WTC11 (cell line): ENCODE measurements around the gene CXCL8. TPM values are rescaled to one million over a fixed set of nuclear protein-coding genes. Genes with fewer than 3 reads are reported as not detected.

ENCODE experiments used
- ATAC-seq: fragments of 200-7000 bp; cut with Tn5 transposase; 2 replicates; pipeline ENCODE4 v1.10.0; 2021; ENCODE audit warnings: mild to moderate bottlenecking, moderate library complexity
- CTCF ChIA-PET: fragments of 300-600 bp; sonication (Branson Sonifier 250); formaldehyde crosslinking; loops from one replicate; lab custom pipeline; 2021; ENCODE audit warnings: antibody characterized with exemption; lab: Charles Lee
- POLR2A ChIA-PET: fragments of 350-600 bp; sonication (Branson Sonifier 250); formaldehyde crosslinking; loops from one replicate; lab custom pipeline; 2021; ENCODE audit warnings: antibody characterized with exemption; lab: Charles Lee
- DNase-seq: peaks from one replicate; pipeline ENCODE4 v3.0.0; 2021; ENCODE audit warnings: low spot score
- H3K27ac Mint-ChIP-seq: 2 replicates; pipeline ENCODE4 v1.8.0; 2021; ENCODE audit warnings: mixed read lengths
- H3K27me3 Mint-ChIP-seq: 2 replicates; pipeline ENCODE4 v1.8.0; 2021; ENCODE audit warnings: low read depth, mild to moderate bottlenecking, moderate library complexity, mixed read lengths
- H3K36me3 Mint-ChIP-seq: 2 replicates; pipeline ENCODE4 v1.8.0; 2021; ENCODE audit warnings: mixed read lengths
- H3K4me1 Mint-ChIP-seq: 2 replicates; pipeline ENCODE4 v1.8.0; 2022; ENCODE audit warnings: mixed read lengths
- H3K4me3 Mint-ChIP-seq: 2 replicates; pipeline ENCODE4 v1.8.0; 2021; ENCODE audit warnings: mild to moderate bottlenecking, moderate library complexity, mixed read lengths
- H3K9me3 Mint-ChIP-seq: 2 replicates; pipeline ENCODE4 v1.8.0; 2021; ENCODE audit warnings: mixed read lengths
- ATF1 ChIP-seq: sonication (generic); formaldehyde crosslinking; IDR thresholded peaks from 2 replicates; pipeline ENCODE4 v1.8.1; 2023; ENCODE audit warnings: mild to moderate bottlenecking, moderate library complexity, missing genetic modification reagents
- CBFB ChIP-seq: sonication (generic); formaldehyde crosslinking; IDR thresholded peaks from 2 replicates; pipeline ENCODE4 v1.8.1; 2022; ENCODE audit warnings: mild to moderate bottlenecking, low read depth, missing genetic modification reagents
- GABPB1 ChIP-seq: sonication (generic); formaldehyde crosslinking; IDR thresholded peaks from 2 replicates; pipeline ENCODE4 v1.8.1; 2023; ENCODE audit warnings: mild to moderate bottlenecking, missing genetic modification reagents
- GTF2I ChIP-seq: fragments of 250-450 bp; sonication (Bioruptor Pico); conservative IDR thresholded peaks from 2 replicates; pipeline ENCODE4 v1.4.0; 2021; ENCODE audit warnings: mild to moderate bottlenecking
- JUN ChIP-seq: sonication (generic); formaldehyde crosslinking; IDR thresholded peaks from 2 replicates; pipeline ENCODE4 v1.8.0; 2023; ENCODE audit warnings: mild to moderate bottlenecking, missing genetic modification reagents
- NFYB ChIP-seq: sonication (generic); formaldehyde crosslinking; conservative IDR thresholded peaks from 2 replicates; pipeline ENCODE4 v1.8.0; 2022; ENCODE audit warnings: low read depth, missing genetic modification reagents
- NR3C1 ChIP-seq: sonication (generic); formaldehyde crosslinking; conservative IDR thresholded peaks from 2 replicates; pipeline ENCODE4 v1.8.1; 2023; ENCODE audit warnings: low read depth, mild to moderate bottlenecking, missing genetic modification reagents
- PRRX2 ChIP-seq: fragments of 250-450 bp; sonication (Bioruptor Pico); IDR thresholded peaks from 2 replicates; pipeline ENCODE4 v1.8.0; 2021; ENCODE audit warnings: mild to moderate bottlenecking
- SMAD3 ChIP-seq: sonication (generic); formaldehyde crosslinking; IDR thresholded peaks from 2 replicates; pipeline ENCODE4 v1.8.0; 2022; ENCODE audit warnings: missing genetic modification reagents, mild to moderate bottlenecking, borderline replicate concordance
- TCF7 ChIP-seq: sonication (generic); formaldehyde crosslinking; IDR thresholded peaks from 2 replicates; pipeline ENCODE4 v1.8.0; 2022; ENCODE audit warnings: mild to moderate bottlenecking, low read depth, missing genetic modification reagents, moderate library complexity
- TP53 ChIP-seq: sonication (generic); formaldehyde crosslinking; IDR thresholded peaks from 2 replicates; pipeline ENCODE4 v1.8.1; 2023; ENCODE audit warnings: mild to moderate bottlenecking, missing genetic modification reagents
- total RNA-seq: library from RNA; stranded (reverse); gene quantifications from 3 replicates; pipeline ENCODE4 v1.2.3, GENCODE V29; 2021
- TF ChIP-seq, protein P1 (sequence below): sonication (generic); formaldehyde crosslinking; IDR thresholded peaks from 2 replicates; pipeline ENCODE4 v1.8.1; 2022; ENCODE audit warnings: low read depth, missing genetic modification reagents, borderline replicate concordance
- TF ChIP-seq, protein P2 (sequence below): sonication (generic); formaldehyde crosslinking; IDR thresholded peaks from 2 replicates; pipeline ENCODE4 v1.8.0; 2022; ENCODE audit warnings: mild to moderate bottlenecking, missing genetic modification reagents
- TF ChIP-seq, protein P3 (sequence below): fragments of 250-450 bp; sonication (Bioruptor Pico); IDR thresholded peaks from 2 replicates; pipeline ENCODE4 v1.9.0; 2021; ENCODE audit warnings: mild to moderate bottlenecking
- TF ChIP-seq, protein P4 (sequence below): sonication (generic); formaldehyde crosslinking; IDR thresholded peaks from 2 replicates; pipeline ENCODE4 v1.8.1; 2023; ENCODE audit warnings: mild to moderate bottlenecking, missing genetic modification reagents, moderate library complexity
- TF ChIP-seq, protein P5 (sequence below): sonication (generic); formaldehyde crosslinking; IDR thresholded peaks from 2 replicates; pipeline ENCODE4 v1.8.0; 2022; ENCODE audit warnings: missing genetic modification reagents
- TF ChIP-seq, protein P6 (sequence below): sonication (generic); formaldehyde crosslinking; IDR thresholded peaks from 2 replicates; pipeline ENCODE4 v1.8.0; 2023; ENCODE audit warnings: mild to moderate bottlenecking, missing genetic modification reagents
- TF ChIP-seq, protein P7 (sequence below): sonication (generic); formaldehyde crosslinking; IDR thresholded peaks from 2 replicates; pipeline ENCODE4 v1.8.1; 2023; ENCODE audit warnings: mild to moderate bottlenecking, missing genetic modification reagents, borderline replicate concordance
- TF ChIP-seq, protein P8 (sequence below): sonication (generic); formaldehyde crosslinking; conservative IDR thresholded peaks from 2 replicates; pipeline ENCODE4 v1.8.1; 2022; ENCODE audit warnings: mild to moderate bottlenecking, missing genetic modification reagents

The CXCL8 gene
- total RNA-seq, 1 experiment from 2014 or later = not detected

DNA sequence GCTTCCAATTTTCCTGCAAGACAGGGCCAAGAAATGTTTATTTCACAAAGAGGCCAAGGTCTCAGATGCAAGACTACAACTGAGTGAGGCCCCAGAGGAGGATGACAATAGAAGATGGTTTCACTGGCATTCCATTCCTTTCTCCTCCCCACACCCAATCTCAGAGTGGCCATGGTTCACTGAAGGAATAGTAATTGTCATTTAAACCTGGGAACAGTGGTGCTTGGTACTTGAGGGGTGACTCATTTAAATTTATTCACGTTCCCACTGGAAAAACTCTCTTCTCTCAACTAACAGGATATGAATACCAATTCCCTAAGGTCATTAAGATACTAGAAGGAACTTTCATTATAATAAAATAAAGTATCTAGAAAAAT is 35.3 kb upstream of the CXCL8 start (continued):
- TF ChIP-seq, protein P1, sequence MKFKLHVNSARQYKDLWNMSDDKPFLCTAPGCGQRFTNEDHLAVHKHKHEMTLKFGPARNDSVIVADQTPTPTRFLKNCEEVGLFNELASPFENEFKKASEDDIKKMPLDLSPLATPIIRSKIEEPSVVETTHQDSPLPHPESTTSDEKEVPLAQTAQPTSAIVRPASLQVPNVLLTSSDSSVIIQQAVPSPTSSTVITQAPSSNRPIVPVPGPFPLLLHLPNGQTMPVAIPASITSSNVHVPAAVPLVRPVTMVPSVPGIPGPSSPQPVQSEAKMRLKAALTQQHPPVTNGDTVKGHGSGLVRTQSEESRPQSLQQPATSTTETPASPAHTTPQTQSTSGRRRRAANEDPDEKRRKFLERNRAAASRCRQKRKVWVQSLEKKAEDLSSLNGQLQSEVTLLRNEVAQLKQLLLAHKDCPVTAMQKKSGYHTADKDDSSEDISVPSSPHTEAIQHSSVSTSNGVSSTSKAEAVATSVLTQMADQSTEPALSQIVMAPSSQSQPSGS = no peak
- TF ChIP-seq, protein P2, sequence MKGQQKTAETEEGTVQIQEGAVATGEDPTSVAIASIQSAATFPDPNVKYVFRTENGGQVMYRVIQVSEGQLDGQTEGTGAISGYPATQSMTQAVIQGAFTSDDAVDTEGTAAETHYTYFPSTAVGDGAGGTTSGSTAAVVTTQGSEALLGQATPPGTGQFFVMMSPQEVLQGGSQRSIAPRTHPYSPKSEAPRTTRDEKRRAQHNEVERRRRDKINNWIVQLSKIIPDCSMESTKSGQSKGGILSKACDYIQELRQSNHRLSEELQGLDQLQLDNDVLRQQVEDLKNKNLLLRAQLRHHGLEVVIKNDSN = no peak
- TF ChIP-seq, all 79 proteins: peak for 0

DNA sequence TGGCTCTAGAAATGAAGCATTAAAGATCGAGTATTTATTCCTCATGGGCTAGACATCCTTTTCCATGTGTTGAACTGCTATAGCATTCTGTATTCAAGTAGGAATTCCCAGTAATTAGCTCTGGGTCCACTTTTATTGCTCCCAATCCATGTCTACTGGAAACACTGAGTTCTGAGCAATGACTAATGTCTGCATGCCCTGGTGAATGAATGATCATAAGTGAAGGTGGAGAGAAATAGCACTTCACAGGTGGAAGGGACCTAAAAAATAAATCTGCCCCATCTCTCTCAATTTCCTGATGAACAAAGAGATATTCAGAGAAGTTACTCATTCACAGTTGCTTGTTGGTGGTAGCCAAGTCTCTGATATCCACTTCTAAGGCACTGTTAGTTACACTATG is 34.6 kb upstream of the CXCL8 start:
- no peaks in the 10 kb centered on the region for H3K27me3 Mint-ChIP-seq
- H3K36me3 Mint-ChIP-seq = no peaks in the 10 kb centered on the region; the same call in 1 of the 2 replicates
- ATAC-seq (no peak), DNase-seq (no peak)
- POLR2A ChIA-PET = no interaction called here
- CTCF ChIA-PET = no interaction called here
- H3K9me3 Mint-ChIP-seq = peaks cover 16% of the 10 kb centered on the region; the same call in 1 of the 2 replicates
- peak overlapping the region; percentile 90 for H3K27ac Mint-ChIP-seq
- TF ChIP-seq, protein P3, sequence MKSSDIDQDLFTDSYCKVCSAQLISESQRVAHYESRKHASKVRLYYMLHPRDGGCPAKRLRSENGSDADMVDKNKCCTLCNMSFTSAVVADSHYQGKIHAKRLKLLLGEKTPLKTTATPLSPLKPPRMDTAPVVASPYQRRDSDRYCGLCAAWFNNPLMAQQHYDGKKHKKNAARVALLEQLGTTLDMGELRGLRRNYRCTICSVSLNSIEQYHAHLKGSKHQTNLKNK = no peak
- TF ChIP-seq TP53 (no peak), PRRX2 (CRISPR knock-in tag) (no peak), TCF7 (CRISPR knock-in tag) (no peak), GABPB1 (CRISPR knock-in tag) (no peak), ATF1 (no peak), NR3C1 (CRISPR knock-in tag) (no peak), GTF2I (no peak), CBFB (no peak), SMAD3 (CRISPR knock-in tag) (no peak), JUN (no peak), NFYB (CRISPR knock-in tag) (no peak)
- TF ChIP-seq, protein P4, sequence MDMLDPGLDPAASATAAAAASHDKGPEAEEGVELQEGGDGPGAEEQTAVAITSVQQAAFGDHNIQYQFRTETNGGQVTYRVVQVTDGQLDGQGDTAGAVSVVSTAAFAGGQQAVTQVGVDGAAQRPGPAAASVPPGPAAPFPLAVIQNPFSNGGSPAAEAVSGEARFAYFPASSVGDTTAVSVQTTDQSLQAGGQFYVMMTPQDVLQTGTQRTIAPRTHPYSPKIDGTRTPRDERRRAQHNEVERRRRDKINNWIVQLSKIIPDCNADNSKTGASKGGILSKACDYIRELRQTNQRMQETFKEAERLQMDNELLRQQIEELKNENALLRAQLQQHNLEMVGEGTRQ (CRISPR knock-in tag) = no peak
- TF ChIP-seq, protein P5, sequence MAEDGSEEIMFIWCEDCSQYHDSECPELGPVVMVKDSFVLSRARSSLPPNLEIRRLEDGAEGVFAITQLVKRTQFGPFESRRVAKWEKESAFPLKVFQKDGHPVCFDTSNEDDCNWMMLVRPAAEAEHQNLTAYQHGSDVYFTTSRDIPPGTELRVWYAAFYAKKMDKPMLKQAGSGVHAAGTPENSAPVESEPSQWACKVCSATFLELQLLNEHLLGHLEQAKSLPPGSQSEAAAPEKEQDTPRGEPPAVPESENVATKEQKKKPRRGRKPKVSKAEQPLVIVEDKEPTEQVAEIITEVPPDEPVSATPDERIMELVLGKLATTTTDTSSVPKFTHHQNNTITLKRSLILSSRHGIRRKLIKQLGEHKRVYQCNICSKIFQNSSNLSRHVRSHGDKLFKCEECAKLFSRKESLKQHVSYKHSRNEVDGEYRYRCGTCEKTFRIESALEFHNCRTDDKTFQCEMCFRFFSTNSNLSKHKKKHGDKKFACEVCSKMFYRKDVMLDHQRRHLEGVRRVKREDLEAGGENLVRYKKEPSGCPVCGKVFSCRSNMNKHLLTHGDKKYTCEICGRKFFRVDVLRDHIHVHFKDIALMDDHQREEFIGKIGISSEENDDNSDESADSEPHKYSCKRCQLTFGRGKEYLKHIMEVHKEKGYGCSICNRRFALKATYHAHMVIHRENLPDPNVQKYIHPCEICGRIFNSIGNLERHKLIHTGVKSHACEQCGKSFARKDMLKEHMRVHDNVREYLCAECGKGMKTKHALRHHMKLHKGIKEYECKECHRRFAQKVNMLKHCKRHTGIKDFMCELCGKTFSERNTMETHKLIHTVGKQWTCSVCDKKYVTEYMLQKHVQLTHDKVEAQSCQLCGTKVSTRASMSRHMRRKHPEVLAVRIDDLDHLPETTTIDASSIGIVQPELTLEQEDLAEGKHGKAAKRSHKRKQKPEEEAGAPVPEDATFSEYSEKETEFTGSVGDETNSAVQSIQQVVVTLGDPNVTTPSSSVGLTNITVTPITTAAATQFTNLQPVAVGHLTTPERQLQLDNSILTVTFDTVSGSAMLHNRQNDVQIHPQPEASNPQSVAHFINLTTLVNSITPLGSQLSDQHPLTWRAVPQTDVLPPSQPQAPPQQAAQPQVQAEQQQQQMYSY = no peak
- TF ChIP-seq, protein P6, sequence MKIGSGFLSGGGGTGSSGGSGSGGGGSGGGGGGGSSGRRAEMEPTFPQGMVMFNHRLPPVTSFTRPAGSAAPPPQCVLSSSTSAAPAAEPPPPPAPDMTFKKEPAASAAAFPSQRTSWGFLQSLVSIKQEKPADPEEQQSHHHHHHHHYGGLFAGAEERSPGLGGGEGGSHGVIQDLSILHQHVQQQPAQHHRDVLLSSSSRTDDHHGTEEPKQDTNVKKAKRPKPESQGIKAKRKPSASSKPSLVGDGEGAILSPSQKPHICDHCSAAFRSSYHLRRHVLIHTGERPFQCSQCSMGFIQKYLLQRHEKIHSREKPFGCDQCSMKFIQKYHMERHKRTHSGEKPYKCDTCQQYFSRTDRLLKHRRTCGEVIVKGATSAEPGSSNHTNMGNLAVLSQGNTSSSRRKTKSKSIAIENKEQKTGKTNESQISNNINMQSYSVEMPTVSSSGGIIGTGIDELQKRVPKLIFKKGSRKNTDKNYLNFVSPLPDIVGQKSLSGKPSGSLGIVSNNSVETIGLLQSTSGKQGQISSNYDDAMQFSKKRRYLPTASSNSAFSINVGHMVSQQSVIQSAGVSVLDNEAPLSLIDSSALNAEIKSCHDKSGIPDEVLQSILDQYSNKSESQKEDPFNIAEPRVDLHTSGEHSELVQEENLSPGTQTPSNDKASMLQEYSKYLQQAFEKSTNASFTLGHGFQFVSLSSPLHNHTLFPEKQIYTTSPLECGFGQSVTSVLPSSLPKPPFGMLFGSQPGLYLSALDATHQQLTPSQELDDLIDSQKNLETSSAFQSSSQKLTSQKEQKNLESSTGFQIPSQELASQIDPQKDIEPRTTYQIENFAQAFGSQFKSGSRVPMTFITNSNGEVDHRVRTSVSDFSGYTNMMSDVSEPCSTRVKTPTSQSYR (CRISPR knock-in tag) = no peak
- TF ChIP-seq, protein P7, sequence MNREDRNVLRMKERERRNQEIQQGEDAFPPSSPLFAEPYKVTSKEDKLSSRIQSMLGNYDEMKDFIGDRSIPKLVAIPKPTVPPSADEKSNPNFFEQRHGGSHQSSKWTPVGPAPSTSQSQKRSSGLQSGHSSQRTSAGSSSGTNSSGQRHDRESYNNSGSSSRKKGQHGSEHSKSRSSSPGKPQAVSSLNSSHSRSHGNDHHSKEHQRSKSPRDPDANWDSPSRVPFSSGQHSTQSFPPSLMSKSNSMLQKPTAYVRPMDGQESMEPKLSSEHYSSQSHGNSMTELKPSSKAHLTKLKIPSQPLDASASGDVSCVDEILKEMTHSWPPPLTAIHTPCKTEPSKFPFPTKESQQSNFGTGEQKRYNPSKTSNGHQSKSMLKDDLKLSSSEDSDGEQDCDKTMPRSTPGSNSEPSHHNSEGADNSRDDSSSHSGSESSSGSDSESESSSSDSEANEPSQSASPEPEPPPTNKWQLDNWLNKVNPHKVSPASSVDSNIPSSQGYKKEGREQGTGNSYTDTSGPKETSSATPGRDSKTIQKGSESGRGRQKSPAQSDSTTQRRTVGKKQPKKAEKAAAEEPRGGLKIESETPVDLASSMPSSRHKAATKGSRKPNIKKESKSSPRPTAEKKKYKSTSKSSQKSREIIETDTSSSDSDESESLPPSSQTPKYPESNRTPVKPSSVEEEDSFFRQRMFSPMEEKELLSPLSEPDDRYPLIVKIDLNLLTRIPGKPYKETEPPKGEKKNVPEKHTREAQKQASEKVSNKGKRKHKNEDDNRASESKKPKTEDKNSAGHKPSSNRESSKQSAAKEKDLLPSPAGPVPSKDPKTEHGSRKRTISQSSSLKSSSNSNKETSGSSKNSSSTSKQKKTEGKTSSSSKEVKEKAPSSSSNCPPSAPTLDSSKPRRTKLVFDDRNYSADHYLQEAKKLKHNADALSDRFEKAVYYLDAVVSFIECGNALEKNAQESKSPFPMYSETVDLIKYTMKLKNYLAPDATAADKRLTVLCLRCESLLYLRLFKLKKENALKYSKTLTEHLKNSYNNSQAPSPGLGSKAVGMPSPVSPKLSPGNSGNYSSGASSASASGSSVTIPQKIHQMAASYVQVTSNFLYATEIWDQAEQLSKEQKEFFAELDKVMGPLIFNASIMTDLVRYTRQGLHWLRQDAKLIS = no peak
- TF ChIP-seq, protein P8, sequence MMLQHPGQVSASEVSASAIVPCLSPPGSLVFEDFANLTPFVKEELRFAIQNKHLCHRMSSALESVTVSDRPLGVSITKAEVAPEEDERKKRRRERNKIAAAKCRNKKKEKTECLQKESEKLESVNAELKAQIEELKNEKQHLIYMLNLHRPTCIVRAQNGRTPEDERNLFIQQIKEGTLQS (CRISPR knock-in tag) = no peak
- no peak overlapping the region for H3K4me3 Mint-ChIP-seq
- peaks cover 44% of the 10 kb centered on the region for H3K4me1 Mint-ChIP-seq
